Medulla oblongata (tissue), 1 donor: ENCODE results near the gene IGSF21.

Experiments
- DNase-seq: peaks from one replicate; pipeline ENCODE4 v3.0.0-alpha.2; 2015; ENCODE audit errors: extremely low spot score

The IGSF21 gene

GRCh38 chr1:18419113-18419844 is 311.7 kb downstream of the IGSF21 start:
- DNase-seq: no peak

- DNase-seq: no peak
Measured at GRCh38 chr1:18419845-18420184, 312.2 kb downstream of the IGSF21 start.

- no peak for DNase-seq
Measured at GRCh38 chr1:18422076-18422777, 314.6 kb downstream of the IGSF21 start.

- DNase-seq: no peak
Measured at GRCh38 chr1:18422954-18423353, 315.4 kb downstream of the IGSF21 start.

- DNase-seq: no peak
Measured at GRCh38 chr1:18426580-18426979, 319.0 kb downstream of the IGSF21 start.
